Panc1 (cell line): ENCODE measurements around the gene ZDHHC23. TPM values are rescaled to one million over a fixed set of nuclear protein-coding genes. Genes with fewer than 3 reads are reported as not detected.

Experiments used
- ATAC-seq: fragments of 200-7000 bp; cut with Tn5 transposase; 2 replicates; pipeline ENCODE4 v1.9.1; 2020; ENCODE audit warnings: mild to moderate bottlenecking, moderate library complexity
- BruUV-seq: library from RNA; stranded (reverse); fragments of 400-500 nt; replicated peaks from 2 replicates; lab custom pipeline; 2021; lab: Mats Ljungman, UMichigan
- CTCF ChIA-PET: fragments of 300-600 bp; sonication (Branson Sonifier 250); formaldehyde crosslinking; loops from one replicate; lab custom pipeline; 2022; ENCODE audit warnings: antibody characterized with exemption; lab: Charles Lee
- POLR2A ChIA-PET: fragments of 300-600 bp; sonication (Branson Sonifier 250); formaldehyde crosslinking; loops from one replicate; lab custom pipeline; 2022; ENCODE audit warnings: antibody characterized with exemption; lab: Charles Lee
- DNase-seq: peaks from one replicate; pipeline ENCODE4 v3.0.0-alpha.2; 2010; ENCODE audit warnings: low read depth, low spot score
- H3K27ac ChIP-seq: 2 replicates; pipeline ENCODE4 v1.5.1; 2011; ENCODE audit warnings: mild to moderate bottlenecking, low read length, inconsistent platforms
- H3K27me3 ChIP-seq: fragments of 200-500 bp; sonication (Bioruptor generic); 2 replicates; pipeline ENCODE4 v1.6.0; 2014; ENCODE audit warnings: low read length, inconsistent platforms; ENCODE audit not compliant: control insufficient read depth, insufficient read depth
- H3K36me3 ChIP-seq: fragments of 200-500 bp; sonication (Bioruptor generic); 2 replicates; pipeline ENCODE4 v1.5.1; 2014; ENCODE audit warnings: inconsistent platforms, mild to moderate bottlenecking, low read length, moderate library complexity; ENCODE audit not compliant: control insufficient read depth, insufficient read depth
- H3K4me1 ChIP-seq: 2 replicates; pipeline ENCODE4 v1.5.1; 2011; ENCODE audit warnings: inconsistent platforms, mild to moderate bottlenecking, low read length, moderate library complexity; ENCODE audit not compliant: control insufficient read depth, insufficient read depth
- H3K4me3 ChIP-seq, 2 experiments: 2 replicates each; pipeline ENCODE4 v1.5.1; 2011 to 2012; ENCODE audit warnings: low read depth in 2 of 2, low read length in 2 of 2, mild to moderate bottlenecking in 2 of 2, inconsistent platforms in 1 of 2, moderate library complexity in 1 of 2
- H3K9me3 ChIP-seq: fragments of 200-500 bp; sonication (Bioruptor generic); 2 replicates; pipeline ENCODE4 v1.5.1; 2014; ENCODE audit warnings: low read depth, mild to moderate bottlenecking, inconsistent platforms, low read length, moderate library complexity; ENCODE audit not compliant: control insufficient read depth, insufficient read depth
- POLR2AphosphoS5 ChIP-seq: IDR thresholded peaks from 2 replicates; pipeline ENCODE4 v1.6.1; 2012; ENCODE audit warnings: mild to moderate bottlenecking, low read depth, low read length, moderate library complexity
- SIN3A ChIP-seq: IDR thresholded peaks from 2 replicates; pipeline ENCODE4 v1.6.1; 2012; ENCODE audit warnings: low read depth, mild to moderate bottlenecking, low read length, moderate library complexity, borderline replicate concordance; ENCODE audit not compliant: insufficient read depth
- TCF7L2 ChIP-seq: IDR thresholded peaks from 2 replicates; pipeline ENCODE4 v1.6.1; 2011; ENCODE audit warnings: mild to moderate bottlenecking, low read depth, low read length, inconsistent platforms
- in situ Hi-C: cut with HindIII; loops from 2 replicates; pipeline ENCODE4 v1.10.0; 2016; ENCODE audit warnings: low sequenced_read_pairs, low pct_unique_long_range_greater_than_20kb
- intact Hi-C: fragments of 100-400 bp; cut with micrococcal nuclease; formaldehyde crosslinking; loops from one replicate; pipeline ENCODE4 v1.10.0; 2022; ENCODE audit not compliant: unreplicated experiment
- total RNA-seq: library from RNA; stranded (reverse); gene quantifications from one replicate; pipeline ENCODE4 v1.2.1, GENCODE V29; 2021; ENCODE audit not compliant: unreplicated experiment
- TF ChIP-seq, protein P1 (sequence below), 2 experiments: IDR thresholded peaks; 2 replicates each; pipeline ENCODE4 v1.6.1; 2011 to 2012; ENCODE audit warnings: low read depth in 2 of 2, control low read depth in 1 of 2, low read length in 1 of 2, mild to moderate bottlenecking in 1 of 2, moderate library complexity in 1 of 2; ENCODE audit not compliant: insufficient read depth in 1 of 2
- TF ChIP-seq, protein P2 (sequence below): fragments of 450-650 bp; IDR thresholded peaks from 2 replicates; pipeline ENCODE4 v1.5.1; 2017; ENCODE audit warnings: mild to moderate bottlenecking

The ZDHHC23 gene
- total RNA-seq, 1 experiment from 2014 or later = 23.6 TPM

DNA sequence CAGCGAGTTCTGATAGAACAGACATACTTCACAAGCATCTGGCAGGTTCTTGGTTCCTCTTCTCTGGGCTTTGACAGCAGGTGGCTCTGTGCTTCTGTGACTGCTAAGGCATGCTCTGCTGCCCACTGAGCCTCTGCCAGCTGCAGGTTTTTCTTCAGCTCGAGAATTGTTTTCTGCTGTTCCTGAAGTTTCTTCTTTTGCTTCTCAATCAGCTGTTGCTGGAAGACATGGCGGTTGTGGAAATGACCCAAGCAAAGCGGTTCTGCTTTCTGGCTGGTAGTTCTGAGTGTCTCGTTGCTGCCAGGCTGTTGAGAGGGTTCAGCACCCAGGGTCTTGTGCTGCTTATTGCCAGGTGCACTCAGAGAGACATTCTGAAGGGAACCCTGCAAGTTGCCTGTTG lies 57.7 kb downstream of the ZDHHC23 start:
- H3K4me1 ChIP-seq = no peaks in the 10 kb centered on the region
- DNase-seq = no peak
- no peaks in the 10 kb centered on the region for H3K36me3 ChIP-seq
- in situ Hi-C loops = no loop called here
- no peak for ATAC-seq
- H3K27ac ChIP-seq = no peak overlapping the region
- TF ChIP-seq SIN3A = no peak
- no peak for TF ChIP-seq TCF7L2
- TF ChIP-seq, protein P1, sequence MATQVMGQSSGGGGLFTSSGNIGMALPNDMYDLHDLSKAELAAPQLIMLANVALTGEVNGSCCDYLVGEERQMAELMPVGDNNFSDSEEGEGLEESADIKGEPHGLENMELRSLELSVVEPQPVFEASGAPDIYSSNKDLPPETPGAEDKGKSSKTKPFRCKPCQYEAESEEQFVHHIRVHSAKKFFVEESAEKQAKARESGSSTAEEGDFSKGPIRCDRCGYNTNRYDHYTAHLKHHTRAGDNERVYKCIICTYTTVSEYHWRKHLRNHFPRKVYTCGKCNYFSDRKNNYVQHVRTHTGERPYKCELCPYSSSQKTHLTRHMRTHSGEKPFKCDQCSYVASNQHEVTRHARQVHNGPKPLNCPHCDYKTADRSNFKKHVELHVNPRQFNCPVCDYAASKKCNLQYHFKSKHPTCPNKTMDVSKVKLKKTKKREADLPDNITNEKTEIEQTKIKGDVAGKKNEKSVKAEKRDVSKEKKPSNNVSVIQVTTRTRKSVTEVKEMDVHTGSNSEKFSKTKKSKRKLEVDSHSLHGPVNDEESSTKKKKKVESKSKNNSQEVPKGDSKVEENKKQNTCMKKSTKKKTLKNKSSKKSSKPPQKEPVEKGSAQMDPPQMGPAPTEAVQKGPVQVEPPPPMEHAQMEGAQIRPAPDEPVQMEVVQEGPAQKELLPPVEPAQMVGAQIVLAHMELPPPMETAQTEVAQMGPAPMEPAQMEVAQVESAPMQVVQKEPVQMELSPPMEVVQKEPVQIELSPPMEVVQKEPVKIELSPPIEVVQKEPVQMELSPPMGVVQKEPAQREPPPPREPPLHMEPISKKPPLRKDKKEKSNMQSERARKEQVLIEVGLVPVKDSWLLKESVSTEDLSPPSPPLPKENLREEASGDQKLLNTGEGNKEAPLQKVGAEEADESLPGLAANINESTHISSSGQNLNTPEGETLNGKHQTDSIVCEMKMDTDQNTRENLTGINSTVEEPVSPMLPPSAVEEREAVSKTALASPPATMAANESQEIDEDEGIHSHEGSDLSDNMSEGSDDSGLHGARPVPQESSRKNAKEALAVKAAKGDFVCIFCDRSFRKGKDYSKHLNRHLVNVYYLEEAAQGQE (IDR thresholded peaks at IDR 0.05; ENCODE audit: insufficient read depth in 1 of 2, low read depth in 2 of 2, low read length in 1 of 2) = no peak
- TF ChIP-seq, protein P2, sequence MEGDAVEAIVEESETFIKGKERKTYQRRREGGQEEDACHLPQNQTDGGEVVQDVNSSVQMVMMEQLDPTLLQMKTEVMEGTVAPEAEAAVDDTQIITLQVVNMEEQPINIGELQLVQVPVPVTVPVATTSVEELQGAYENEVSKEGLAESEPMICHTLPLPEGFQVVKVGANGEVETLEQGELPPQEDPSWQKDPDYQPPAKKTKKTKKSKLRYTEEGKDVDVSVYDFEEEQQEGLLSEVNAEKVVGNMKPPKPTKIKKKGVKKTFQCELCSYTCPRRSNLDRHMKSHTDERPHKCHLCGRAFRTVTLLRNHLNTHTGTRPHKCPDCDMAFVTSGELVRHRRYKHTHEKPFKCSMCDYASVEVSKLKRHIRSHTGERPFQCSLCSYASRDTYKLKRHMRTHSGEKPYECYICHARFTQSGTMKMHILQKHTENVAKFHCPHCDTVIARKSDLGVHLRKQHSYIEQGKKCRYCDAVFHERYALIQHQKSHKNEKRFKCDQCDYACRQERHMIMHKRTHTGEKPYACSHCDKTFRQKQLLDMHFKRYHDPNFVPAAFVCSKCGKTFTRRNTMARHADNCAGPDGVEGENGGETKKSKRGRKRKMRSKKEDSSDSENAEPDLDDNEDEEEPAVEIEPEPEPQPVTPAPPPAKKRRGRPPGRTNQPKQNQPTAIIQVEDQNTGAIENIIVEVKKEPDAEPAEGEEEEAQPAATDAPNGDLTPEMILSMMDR = no peak
- no peak for TF ChIP-seq POLR2AphosphoS5
- H3K27me3 ChIP-seq = no peaks in the 10 kb centered on the region
- H3K9me3 ChIP-seq = peaks cover 18% of the 10 kb centered on the region; the same call in 1 of the 2 replicates
- no TSS peak for BruUV-seq
- H3K4me3 ChIP-seq = no peak overlapping the region
- intact Hi-C loops = no loop called here
- ChIA-PET POLR2A (no interaction called here), CTCF (no interaction called here)

DNA sequence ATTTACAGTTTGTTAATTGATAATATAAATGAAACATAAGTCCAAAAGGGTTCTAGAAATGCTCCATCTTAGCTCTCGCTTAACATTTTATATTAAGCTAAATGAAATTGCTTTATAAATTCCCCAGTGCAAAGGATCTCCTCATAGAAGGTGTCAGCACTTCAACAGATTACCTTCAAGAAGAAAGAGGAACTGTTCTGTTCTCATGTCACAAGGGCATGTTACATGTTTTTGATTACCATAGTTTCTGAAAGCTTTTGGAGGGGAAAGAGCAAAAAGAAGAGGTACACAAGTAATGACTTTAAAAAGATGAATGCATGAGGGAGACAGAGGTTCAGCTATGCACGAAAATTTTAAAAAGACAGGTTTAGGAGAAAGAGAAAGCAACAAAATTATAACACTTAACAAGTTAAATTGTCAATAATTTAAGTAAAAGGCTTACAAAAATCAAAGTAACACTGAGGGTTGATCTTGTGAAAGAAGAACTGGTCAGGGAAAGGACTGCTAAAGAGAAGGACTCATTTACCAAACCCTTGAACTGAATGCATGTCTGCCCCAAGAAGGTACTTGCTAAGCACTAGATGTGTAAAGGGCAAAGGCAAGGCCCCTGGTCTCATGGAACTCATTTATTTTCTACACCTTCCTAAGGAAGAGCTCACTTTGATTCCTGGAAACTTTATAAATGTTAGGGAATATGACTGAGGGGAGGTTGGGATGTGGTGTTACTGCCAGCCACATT lies 63.4 kb downstream of the ZDHHC23 start:
- POLR2A ChIA-PET = interaction anchor here (0.6 kb wide), 1 partner anchor 20 kb away, joined by 3 read pairs; no protein-coding TSS in a partner anchor
- no peak overlapping the region for H3K4me3 ChIP-seq
- BruUV-seq = no TSS peak
- no peak for TF ChIP-seq SIN3A
- no peak for TF ChIP-seq POLR2AphosphoS5
- TF ChIP-seq TCF7L2 = no peak
- TF ChIP-seq, protein P2 = no peak
- TF ChIP-seq, protein P1 (IDR thresholded peaks at IDR 0.05; ENCODE audit: insufficient read depth in 1 of 2, low read depth in 2 of 2, low read length in 1 of 2) = no peak
- CTCF ChIA-PET = no interaction called here
- DNase-seq (no peak), ATAC-seq (no peak)
- in situ Hi-C loops (no loop called here), intact Hi-C loops (no loop called here)
- no peaks in the 10 kb centered on the region for H3K27me3 ChIP-seq
- H3K4me1 ChIP-seq = no peaks in the 10 kb centered on the region
- no peaks in the 10 kb centered on the region for H3K36me3 ChIP-seq
- H3K9me3 ChIP-seq = peaks cover 8% of the 10 kb centered on the region; the same call in 1 of the 2 replicates
- no peak overlapping the region for H3K27ac ChIP-seq
